Stimulated activated CD8-positive, alpha-beta memory T cell treated with anti-CD3 and anti-CD28 coated beads, Interleukin-4, amount 100 ng/mL, for 4 hours (primary cell): ENCODE data around the gene NCAM2.
A peak's percentile ranks its signal among the peaks of the same experiment; 100 is the strongest.
"Not testable (repeated sequence)": the region's sequence is repeated elsewhere in the genome, so short reads cannot be mapped to it uniquely, and the experiment has no call there.

Source experiments
- DNase-seq, 2 donors: peaks; one replicate each; pipeline ENCODE4 v3.0.0-alpha.2; 2020; ENCODE audit warnings: low read depth in 2 of 2, low spot score in 1 of 2

Gene NCAM2

GRCh38 chr21:21102896-21103295 lies 104.7 kb downstream of the NCAM2 start:
- no peak for DNase-seq

DNA sequence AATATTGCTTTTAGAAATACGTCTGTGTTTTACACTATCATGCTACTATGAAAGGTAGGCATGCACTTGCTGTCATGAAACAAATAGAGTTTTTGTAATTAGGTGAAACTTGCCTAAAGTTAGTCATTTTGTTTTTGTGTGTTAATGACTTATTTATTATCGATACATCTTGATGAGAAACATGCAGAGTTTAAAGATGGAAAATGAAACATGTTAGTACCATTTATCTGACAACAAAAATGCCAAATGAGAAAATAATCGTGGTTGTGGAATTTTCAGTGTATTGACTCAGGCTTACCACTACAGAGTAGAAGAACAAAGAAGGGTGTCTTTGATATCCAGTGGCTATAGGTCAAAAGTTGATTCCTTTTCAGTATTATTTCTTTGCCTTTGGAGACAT lies 105.5 kb downstream of the NCAM2 start:
- no peak for DNase-seq

- no peak for DNase-seq
Observed at GRCh38 chr21:21109736-21110135, 111.5 kb downstream of the NCAM2 start.

DNA sequence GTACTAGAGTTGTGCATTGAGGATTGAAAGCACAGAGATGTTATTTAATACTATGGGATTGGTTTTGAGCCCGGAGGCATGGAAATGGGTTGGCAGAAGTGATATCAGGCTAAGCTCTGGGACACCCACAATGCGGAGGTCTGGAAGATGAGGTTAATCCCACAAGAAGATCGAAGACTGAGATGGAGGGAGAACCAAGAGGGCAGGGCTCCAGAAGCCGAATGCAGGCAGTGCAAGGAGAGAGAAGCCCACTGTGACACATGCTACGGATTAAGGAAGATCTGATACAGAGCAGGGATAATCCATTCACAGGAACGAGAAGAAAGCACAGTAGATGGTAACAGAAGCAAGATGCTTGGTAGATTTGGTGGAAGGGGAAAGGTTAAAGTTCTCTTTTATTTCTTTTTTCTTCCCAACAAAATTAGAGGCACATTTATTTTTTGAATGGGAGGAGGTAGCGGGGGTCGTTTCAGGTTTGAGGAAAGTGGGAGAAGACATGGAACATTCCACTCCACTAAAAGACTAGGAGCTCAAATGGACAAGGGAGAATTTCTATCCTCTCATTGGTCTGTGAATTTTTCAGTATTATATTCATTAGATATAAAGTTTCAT lies 113.2 kb downstream of the NCAM2 start:
- no peak for DNase-seq

GRCh38 chr21:21114461-21114860 lies 116.3 kb downstream of the NCAM2 start:
- DNase-seq = no peak

DNA sequence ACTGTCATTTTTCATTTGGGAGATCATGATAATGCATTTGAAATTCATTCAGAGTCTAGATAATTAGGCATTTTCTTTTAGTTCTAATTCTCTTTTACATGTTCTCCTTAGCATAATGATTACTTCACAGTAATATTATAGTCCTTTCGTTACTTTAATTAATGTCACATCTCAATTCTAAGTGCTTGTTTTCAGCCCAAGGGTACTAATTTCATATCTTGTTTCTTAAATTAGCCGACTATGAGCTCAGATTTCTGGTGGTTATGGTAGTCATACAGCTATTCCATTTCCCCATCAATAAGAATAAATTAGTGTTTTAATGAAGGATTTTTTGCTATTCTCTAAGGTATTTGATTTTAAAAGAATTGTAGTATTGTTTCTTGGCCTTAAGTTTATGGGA lies 120.9 kb downstream of the NCAM2 start:
- no peak for DNase-seq

- no peak for DNase-seq
Observed at GRCh38 chr21:21122680-21123079, 124.5 kb downstream of the NCAM2 start.

DNA sequence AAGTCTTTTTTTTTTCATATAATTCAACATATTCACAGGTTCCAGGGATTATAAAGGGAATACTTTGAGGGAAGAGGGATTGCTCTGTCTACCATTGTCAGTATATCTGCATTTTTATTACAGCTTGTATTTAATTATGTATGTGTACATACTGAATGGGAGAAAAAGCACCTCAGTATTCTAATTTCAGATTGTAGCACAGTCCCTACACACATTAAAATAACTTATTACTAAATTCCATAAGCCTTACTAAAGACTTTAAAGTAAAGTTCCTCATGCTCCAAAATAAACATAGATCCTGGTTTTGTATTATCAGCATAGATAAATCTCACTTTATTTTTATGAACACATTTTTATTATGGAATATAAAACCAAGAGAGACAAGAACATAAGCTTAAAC lies 134.2 kb downstream of the NCAM2 start:
- DNase-seq = no peak

GRCh38 chr21:21137986-21138385 lies 139.8 kb downstream of the NCAM2 start:
- no peak for DNase-seq

GRCh38 chr21:21146587-21147373 lies 148.6 kb downstream of the NCAM2 start:
- DNase-seq = no peak

- DNase-seq = no peak
Observed at GRCh38 chr21:21147374-21147745, 149.2 kb downstream of the NCAM2 start.

GRCh38 chr21:21148009-21148408 lies 149.8 kb downstream of the NCAM2 start:
- no peak for DNase-seq

- DNase-seq = no peak
Observed at GRCh38 chr21:21148514-21148913, 150.3 kb downstream of the NCAM2 start.

DNA sequence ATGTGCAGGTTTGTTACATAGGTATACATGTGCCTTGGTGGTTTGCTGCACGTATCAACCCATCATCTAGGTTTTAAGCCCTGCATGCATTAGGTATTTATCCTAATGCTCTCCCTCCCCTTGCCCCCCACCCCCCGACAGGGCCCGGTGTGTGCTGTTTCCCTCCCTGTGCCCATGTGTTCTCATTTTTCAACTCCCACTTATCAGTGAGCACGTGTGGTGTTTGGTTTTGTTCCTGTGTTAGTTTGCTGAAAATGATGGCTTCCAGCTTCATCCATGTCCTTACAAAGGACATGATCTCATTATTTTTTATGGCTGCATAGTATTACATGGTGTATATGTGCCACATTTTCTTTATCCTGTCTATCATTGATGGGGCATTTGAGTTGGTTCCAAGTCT lies 151.2 kb downstream of the NCAM2 start:
- not testable (repeated sequence) for DNase-seq

DNA sequence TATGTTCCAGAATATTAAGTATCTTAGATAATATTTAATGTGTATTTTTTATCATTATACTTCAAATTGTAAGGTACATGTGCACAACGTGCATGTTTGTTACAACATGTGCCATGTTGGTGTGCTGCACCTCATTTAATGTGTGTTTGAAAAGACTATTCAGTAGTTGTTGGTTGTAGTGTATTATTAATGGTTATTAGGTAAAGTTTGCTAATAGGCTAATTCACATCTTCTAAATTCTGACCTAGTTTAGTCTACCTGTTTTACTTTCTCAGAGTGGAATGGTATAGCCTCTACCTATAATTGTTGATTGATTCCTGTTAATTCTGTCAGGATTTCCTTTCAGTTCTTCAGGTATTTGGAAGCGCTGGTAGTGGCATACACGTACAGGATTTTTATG lies 153.0 kb downstream of the NCAM2 start:
- no peak for DNase-seq

- DNase-seq = no peak
Observed at GRCh38 chr21:21156397-21156796, 158.2 kb downstream of the NCAM2 start.

DNA sequence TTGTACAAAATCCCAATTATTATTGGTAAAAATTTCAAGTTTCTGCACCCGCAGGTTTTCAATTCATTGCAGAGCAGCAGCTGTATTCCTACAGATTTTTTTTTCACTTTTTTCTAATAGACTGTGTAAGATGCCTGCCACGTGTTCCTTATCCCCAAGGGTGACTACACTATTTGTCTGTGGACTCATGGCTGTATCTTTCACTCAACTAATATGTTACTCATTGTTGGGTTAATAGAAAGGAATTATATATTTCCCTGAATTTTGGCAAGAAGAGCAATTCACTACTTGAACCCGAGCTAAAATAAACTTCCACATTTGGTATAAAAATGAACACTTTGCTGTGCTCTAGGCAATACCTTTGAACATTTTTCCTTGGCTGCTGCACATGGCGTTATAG lies 158.7 kb downstream of the NCAM2 start:
- no peak for DNase-seq

- DNase-seq = no peak
Observed at GRCh38 chr21:21158376-21158918, 160.2 kb downstream of the NCAM2 start.

- no peak for DNase-seq
Observed at GRCh38 chr21:21159253-21159899, 161.2 kb downstream of the NCAM2 start.

DNA sequence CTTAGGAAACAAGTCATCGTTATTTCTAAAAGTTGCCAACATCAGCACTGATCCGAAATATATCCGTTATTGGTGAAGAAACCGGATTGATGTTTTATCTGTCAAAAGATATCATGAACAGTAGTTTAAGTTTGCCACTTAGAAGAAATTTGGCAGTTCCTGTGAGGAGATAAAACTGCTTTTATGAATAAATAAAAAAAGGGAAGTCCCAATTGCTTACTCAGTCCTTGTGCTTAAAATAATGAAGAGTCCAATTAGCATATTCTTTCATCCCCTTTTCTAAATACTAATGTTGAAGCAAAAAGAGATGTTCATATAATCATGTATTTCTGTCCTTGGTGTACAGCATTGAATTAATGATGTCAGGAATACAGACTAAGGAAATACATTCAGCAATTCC lies 164.6 kb downstream of the NCAM2 start:
- DNase-seq = no peak

- DNase-seq = peak in 1 of 2 donors; percentile 1
Observed at GRCh38 chr21:21163904-21164303, 165.7 kb downstream of the NCAM2 start.

GRCh38 chr21:21165063-21165645 lies 166.9 kb downstream of the NCAM2 start:
- no peak for DNase-seq
